GM04503 (cell line): ENCODE measurements around the gene AHR.

Experiments used
- DNase-seq: peaks from one replicate; pipeline ENCODE4 v3.0.0-alpha.2; 2012; ENCODE audit warnings: low read depth

Gene AHR

DNA sequence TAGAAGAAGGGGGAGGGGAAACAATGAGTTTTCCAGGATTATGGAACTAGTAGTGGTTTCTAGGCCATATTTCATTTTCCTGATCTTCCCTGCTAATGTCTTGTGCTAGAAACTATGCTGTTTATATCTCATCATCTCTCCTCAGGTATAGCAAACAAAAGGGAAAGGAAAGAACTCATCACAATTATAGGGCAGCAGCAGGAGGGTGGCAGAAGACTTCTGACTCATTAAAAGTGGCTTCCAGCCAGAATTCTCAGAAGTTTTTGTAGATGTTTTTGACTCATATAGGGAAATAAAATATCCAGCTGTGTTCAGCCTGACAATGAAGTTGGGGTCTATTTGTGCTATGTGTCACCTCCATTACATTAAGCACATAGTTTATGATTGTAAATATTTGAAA, 6.5 kb downstream of the AHR start:
- DNase-seq = no peak

GRCh38 chr7:17305387-17306171, 7.1 kb downstream of the AHR start:
- no peak for DNase-seq

DNA sequence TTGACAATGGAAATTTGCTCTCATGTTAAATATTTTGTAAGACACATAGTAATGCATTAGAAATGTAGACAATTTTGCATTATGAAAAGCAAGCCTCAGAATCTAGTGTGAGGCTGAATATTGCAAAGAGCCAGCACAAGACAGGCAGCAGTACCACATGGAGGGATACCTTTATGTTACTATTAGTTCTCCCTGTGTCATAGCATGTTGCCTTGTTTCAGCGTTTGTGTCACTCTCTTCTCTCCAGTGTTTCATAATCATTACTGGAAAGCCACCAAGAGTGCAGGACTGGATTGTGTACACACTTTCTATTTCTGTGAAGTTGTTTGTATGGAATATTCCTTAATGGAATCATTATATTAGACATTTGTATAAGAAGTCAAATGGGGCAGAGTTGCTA, 8.5 kb downstream of the AHR start:
- no peak for DNase-seq

DNA sequence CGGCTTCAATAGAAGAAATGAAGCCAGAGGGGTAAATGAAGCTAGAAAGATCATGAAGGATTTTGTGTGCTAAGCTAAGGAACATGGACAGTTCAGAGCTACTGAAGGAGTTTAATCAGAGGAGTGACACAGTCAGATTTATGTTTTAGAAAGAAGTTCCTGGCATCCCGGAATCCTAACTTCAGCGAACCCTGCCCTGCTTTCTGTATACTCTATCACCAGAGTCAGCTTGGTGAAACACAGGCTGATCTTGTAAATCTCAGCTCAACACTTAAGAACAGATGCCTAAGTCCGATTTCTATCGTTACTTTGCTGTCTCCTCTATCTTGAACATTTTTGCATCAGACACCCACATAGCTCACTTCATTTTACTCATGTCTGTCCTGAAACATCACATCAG, 9.1 kb downstream of the AHR start:
- no peak for DNase-seq

- DNase-seq = no peak
These were observed 9.7 kb downstream of the AHR start for GRCh38 chr7:17307969-17308648.

DNA sequence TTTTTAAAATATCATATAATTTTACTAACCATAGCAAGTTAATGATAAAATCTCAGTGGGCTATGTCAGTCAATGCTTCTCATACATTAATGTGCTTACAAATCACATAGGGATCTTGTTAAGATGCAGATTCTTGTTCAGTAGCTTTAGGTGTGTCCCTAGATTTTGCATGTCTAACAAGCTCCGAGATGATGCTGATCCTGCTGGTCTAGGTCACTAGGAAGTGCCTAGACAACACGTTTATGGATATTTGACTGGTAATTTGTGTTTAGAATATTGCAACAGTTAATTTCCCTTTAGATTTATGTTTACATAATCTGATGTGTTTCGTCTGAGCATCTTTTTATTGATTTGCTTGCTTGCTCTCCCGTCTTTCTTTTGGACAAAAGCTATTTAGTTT, 12.7 kb downstream of the AHR start:
- DNase-seq = no peak

DNA sequence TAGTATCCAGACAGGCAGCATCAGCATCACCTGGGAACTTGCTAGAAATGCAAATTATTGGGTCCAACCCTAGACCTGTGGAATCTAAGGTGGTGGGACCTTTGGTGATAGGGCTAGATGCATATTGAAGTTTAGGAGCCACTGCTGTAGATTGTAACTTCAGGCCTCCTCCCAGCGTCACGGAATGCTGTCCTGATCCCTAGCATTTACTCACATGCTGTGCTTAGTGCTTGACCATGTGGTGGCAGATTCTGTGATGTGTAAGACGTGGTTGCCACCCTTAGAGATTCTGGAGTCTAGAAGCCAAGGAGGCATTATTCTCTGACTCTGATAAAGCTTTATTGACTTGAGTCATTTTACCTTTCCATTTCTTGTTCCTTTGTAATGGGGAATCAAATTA, 13.5 kb downstream of the AHR start:
- DNase-seq = no peak

DNA sequence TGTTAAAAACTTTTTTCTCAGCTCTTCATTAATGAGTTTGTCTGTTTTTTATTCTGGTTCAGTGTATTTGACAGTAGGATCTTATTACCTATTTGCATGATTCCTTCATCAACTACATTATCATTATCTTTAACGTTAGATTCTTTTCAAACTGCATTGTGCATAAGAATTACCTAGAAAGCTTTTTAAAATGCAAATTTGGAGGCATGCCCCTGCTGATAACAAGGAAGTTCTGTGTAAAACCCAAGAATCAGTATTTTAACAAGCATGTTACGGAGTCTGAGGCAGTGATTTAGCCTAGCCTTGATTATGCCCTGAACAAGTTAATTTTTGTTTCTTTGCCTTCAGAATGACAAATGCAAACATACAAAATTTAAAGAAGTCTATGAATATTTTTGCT, 14.2 kb downstream of the AHR start:
- DNase-seq = no peak

DNA sequence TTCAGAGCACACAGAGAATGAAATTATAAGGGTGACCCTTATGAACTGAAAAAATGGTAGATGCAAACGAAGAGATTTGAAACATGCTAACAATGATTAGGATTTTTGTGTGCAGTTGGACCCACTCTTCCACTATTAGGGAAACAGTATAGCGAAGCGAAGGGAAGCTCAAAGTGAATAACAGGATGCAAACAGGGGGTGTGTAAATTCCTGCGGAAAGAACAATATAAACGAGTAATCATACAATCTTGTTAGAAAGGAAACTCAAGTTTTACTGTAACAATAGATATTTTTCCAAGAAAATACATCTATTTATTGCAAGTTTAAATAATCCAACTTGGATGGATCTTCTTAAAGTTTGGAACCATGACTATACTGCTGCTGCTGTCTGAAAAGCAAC, 14.7 kb downstream of the AHR start:
- no peak for DNase-seq

DNA sequence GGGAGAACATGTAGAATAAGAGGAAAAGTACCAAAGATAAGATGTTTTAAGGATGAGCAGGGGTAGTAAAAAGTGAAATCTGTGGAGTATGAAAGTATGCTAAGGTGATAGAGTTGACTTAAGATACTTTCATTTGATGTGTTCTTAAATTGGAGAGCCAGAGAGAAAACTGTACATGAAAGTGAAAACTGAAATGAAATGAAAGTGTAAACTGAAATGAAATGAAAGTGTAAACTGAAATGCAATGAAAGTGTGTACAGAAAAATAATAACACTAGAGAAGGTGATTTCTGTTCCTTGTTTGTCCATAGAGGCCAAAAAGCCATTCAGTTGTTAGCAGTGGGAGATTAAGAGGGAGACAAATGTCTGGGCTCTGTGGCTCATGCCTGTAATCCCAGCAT, 17.5 kb downstream of the AHR start:
- DNase-seq = no peak

DNA sequence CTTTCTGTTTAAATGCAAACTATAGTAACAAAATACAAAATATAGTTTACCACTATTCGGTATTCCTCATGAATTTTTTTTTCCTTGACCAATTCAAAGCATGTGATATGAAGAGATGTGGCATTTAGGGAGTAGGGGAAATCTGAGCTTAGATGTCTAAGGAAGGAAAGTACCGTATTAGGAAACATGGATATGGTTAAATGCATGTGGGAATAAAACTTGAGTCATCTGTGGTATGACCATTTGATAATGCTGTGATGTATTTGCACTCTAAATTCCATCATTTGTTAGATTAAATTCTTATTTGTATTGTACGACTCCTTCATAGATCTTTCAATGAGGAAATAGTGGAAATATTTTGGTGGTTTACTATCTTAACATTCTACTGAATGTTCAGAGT, 19.7 kb downstream of the AHR start:
- no peak for DNase-seq

DNA sequence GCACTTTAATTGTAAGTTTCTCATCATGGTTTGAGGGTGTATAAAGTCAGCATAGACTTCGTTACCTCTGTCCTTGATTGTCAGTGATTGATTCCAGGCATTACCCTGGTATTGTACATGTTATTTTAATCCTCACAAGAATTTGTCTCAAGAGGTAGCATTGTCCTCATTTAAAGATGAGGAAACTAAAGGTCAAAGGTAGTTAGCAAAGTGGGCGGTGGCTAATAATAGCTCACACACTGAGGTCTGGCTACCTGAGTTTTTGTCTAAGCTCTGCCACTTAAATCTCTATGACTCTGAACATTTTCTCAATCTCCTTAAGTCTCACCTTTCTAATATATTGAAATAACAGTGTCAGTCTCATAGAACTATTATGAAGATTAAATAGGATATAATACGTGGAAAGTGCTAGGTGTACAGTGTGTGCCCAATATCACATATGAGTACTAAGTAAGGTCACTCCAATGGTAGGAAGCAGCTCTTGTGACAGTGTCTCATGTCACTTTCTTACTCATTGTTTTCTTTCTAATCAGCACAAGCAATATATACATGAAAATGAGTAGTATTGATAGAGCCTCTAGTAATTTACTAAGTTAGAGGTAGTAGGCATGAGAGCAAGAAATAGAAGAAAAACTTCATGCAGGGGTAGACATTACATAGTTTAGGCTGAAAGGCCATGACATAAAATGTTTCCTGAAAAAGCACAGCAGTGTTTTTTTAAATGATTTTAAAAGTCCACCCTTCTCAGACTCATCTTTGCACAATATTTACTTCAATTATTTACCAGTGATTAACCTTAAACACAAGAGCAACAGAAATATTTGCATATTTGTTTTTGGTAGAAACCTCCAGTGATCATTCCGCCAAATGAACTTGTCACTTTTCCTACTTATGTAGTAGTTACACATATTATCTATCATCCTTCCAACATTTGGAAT, 21.0 kb downstream of the AHR start:
- DNase-seq = no peak

DNA sequence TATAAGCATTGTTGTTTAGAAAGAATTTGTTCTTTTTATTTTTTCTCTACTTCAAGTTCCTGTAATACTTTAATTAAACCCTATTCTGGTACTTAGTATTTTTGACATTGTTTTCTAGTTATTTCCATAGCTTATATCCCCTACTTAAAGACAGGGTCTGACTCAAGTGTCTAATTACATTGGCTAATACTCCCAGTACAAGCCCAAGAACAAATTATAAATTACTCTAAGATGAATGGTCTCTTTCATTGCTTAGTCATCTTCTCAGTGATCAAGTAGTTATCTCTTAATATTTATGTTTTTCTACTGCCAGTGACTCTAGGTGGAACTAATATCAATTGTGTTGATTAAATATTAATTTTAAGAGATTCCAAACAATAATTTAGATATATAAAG, 21.6 kb downstream of the AHR start:
- no peak for DNase-seq

- DNase-seq = no peak
These were observed 22.2 kb downstream of the AHR start for GRCh38 chr7:17320657-17321056.

DNA sequence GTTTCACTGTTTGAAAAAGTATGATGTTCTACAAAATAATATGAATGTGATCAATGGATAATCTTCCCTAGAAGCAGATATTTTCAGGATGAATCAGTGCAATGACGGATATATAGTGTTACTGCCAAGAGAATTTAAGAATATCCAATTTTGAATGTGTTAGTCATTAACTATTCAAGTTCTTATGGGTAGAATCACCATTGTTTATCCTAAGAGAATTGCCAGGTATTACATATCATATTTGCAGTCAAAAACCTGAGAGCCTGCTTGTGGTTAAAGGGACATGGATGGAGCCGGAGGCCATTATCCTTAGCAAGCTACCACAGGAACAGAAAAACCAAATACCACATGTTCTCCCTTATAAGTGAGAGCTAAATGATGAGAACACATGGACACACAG, 26.9 kb downstream of the AHR start:
- DNase-seq = no peak

DNA sequence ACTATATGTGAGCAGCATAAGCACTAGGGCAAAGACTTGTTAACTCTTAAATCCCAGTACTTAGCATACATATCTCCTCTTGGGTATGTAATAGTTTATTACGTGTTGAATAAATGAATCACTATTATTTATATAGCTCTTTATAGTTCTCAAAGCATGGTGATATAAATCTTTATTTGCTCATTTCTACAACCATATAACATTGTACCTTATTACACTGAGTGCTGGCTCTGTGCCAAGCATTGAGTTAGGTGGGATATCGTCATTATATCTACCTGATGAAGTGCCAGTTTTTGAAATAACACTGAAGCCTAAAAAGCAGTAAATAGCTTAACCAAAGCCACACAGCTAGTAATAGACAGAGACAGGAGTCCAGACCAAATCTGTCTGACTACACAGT, 27.9 kb downstream of the AHR start:
- no peak for DNase-seq

DNA sequence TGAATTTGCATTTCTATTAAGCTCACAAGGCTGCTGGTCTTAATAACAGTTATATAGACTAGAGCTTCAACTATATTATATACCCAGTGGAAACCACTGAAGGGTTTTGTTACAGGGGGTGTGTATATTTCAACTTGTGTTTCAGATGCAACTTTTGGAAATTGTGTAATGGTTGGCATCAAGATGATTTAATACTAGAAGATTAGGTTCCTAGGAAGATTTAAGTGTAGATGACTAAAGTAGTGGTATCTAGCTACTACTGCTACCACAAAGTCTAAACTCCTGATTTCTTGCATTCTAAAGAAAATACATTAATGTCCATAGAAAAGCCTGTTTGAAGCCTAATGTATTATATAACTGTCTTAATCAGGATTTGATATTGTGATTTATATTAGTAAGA, 30.2 kb downstream of the AHR start:
- no peak for DNase-seq

DNA sequence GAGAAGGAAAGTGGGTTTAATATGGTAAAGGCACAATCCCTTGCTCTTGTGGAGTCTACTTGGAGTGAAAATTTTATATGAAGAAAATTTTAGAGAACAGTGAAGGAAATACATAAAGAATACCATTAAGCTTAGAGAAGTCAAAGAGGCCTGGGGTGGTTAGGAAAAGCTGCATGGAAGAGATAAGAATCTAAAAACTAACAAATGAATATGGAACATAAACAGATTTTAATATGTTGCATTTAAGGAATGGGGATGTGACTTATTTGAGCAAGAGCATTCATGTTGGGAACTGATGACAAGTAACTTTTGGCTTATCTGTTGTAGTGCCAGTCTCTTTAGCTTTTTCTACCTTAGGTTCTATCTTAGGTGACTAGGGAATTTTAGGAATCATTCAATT, 31.0 kb downstream of the AHR start:
- no peak for DNase-seq

DNA sequence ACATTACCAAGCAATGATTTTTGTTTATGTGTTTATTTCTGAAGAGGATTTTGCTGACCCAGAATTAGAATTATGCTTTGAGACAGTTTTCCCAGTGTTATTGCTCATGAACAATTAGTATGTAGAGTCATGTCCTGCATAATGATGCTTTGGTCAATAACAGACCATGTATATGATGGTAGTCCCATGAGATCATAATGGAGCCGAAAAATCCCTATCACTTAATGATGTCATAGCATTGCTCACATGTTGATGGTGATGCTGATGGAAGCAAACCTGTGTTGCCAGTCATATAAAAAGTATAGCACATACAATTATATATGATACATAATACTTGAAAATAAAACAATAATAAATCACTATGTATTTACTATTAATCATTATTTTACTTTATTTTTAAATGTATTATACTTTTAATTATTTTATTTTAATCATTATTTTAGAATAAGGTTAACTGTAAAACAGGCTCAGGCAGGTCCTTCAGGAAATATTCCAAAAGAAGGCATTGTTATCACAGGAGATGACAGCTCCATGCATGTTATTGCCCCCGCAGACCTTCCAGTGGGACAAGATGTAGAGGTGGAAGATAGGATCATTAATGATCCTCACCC, 33.5 kb downstream of the AHR start:
- DNase-seq = no peak

GRCh38 chr7:17333221-17333620, 34.8 kb downstream of the AHR start:
- no peak for DNase-seq

DNA sequence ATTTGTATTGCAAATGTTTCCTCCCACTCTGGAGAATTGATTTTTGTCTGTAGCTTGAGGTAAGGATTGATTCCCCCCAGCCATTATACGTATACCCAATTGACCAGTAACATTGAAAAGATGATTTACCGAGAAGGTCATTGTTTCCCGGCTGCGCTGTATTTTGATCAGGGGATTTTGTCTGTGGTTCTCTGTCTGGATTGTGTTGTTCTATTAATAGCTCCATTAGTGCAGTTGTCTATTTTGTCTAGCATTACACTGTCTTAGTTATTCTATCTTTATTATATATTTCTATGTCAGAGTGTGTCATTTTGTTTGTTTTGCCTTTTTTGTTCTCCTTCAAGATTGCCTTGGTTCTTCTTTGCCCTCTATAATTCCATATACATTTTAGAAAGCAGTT, 37.7 kb downstream of the AHR start:
- DNase-seq = no peak

- DNase-seq = no peak
These were observed 40.7 kb downstream of the AHR start for GRCh38 chr7:17339139-17339538.
